Frontal cortex (tissue), 4 donors: ENCODE results near the gene FHL3. TPM values are rescaled to one million over a fixed set of nuclear protein-coding genes. Genes with fewer than 3 reads are reported as not detected.
A peak's percentile ranks its signal among the peaks of the same experiment; 100 is the strongest.

Experiments used
- DNase-seq, 2 donors: peaks; one replicate each; pipeline ENCODE4 v3.0.0; 2012; ENCODE audit warnings: low spot score in 2 of 2
- FAIRE-seq: peaks from 2 replicates; lab custom pipeline; 2012; peaks lifted over from hg19 to GRCh38; lab: Jason Lieb, UNC
- total RNA-seq: library from RNA; depleted of rRNA; stranded (reverse); fragments of >200 nt; gene quantifications from one replicate; pipeline ENCODE4 v1.2.3, GENCODE V29; 2014
- donor health status: control.
- donor health status: control.
- donor health status: control.

FHL3 gene, protein sequence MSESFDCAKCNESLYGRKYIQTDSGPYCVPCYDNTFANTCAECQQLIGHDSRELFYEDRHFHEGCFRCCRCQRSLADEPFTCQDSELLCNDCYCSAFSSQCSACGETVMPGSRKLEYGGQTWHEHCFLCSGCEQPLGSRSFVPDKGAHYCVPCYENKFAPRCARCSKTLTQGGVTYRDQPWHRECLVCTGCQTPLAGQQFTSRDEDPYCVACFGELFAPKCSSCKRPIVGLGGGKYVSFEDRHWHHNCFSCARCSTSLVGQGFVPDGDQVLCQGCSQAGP
- 4.9 TPM for total RNA-seq

GRCh38 chr1:38005195-38006007 is at the start of gene FHL3:
TSS of gene FHL3 (minus strand) at chr1:38005514. CDS start at chr1:37999412, 6,102 bp downstream.
- DNase-seq (peak; percentile 61 to 71), FAIRE-seq (no peak)

DNA sequence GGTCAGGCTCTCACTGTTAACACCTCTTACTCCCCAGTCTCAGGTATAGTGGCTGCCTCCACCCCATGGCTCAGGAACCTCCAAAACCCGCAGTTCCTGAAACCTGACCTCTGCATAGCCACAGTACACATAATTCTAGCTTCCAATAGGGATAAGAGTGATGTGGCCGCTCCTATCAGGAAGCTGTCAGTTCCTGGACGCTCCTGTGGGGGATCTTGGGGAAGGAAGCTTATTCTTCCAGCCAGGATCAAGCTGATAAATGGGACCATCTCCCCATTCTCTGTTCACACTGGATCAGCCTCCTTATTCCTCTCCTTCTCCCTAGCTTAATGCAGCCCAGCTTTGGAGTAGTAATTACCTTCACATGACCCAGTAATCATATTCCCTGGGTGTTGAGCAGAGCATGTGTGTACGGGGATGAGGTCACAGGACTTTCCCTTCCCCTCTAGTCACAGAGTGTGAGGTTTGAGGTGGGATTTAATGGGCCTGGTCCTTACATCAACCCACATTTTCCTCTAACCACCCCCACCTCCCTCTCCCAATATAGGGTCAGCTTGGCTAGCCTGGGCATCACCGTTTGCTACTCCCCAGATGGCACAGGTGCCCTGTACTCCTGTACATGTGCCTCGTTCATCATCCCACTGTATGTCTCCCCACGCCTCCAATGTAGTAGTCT is 48.2 kb upstream of the FHL3 start:
- DNase-seq (no peak), FAIRE-seq (no peak)

DNA sequence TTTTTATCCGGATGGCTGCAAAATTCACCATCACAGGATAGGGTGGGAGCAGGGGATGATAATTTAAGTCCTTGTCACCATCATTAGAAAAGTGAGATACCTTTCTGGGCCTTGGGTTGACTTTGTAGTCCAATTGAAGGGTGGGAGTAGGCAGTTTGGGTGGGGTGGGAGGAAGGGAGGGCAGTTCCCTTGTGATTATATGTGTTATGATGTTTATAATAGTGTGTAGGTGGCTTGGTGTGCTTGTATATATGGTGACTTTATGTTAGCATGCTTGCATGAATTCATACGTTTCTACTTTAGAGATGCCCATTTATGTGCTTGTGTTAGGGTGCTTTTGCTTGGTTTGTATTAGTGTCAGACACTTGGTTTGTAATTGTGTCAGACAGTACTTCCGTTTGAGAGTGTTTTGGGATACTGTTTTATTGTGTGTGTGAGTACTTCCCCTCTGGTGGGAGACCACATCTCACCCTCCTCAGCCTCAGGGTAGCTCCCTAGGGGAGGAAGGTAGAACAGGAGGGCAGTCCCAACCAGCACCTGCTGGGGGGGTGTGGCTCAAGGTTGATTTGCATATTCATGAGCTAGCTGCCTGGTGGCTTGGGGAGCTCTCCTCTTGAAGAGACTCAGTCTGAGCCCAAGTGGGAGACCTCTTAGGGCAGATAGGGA is 47.6 kb upstream of the FHL3 start:
- FAIRE-seq (no peak), DNase-seq (no peak)

- FAIRE-seq = no peak
- no peak for DNase-seq
These were observed 45.8 kb upstream of the FHL3 start for GRCh38 chr1:38051079-38051543.

- FAIRE-seq = no peak
- DNase-seq = no peak
These were observed 45.2 kb upstream of the FHL3 start for GRCh38 chr1:38050397-38051078.

DNA sequence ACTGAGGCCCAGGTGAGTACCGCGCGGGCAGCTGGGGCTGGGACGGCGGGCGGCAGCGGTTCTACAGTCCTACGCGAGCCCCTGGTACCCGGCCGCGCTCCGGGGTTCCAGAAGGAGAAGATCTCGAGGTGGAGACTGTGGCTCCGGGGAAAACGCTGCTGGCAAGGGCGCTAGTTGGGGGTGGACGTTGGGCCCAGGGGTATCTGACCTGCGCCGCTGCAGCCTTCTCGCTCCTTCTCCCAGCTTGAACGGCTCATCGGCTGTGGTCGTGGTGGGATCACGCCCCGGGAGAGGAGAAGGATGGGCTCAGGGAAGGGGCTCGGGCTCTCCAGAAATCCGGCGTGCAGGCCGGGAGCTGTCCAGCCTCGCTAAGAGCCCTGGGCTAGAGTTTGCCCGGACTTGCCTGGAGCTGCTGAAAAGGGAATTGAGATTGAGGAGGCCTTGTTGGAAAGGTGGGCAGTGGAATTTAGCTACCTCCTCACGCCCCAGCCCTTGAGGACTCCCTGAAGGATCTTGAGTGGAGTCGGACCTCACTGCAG is 42.4 kb upstream of the FHL3 start:
- DNase-seq (no peak), FAIRE-seq (no peak)

- peak; percentile 96 to 98 for DNase-seq
- FAIRE-seq = no peak
These were observed 41.7 kb upstream of the FHL3 start for GRCh38 chr1:38046884-38047602.

DNA sequence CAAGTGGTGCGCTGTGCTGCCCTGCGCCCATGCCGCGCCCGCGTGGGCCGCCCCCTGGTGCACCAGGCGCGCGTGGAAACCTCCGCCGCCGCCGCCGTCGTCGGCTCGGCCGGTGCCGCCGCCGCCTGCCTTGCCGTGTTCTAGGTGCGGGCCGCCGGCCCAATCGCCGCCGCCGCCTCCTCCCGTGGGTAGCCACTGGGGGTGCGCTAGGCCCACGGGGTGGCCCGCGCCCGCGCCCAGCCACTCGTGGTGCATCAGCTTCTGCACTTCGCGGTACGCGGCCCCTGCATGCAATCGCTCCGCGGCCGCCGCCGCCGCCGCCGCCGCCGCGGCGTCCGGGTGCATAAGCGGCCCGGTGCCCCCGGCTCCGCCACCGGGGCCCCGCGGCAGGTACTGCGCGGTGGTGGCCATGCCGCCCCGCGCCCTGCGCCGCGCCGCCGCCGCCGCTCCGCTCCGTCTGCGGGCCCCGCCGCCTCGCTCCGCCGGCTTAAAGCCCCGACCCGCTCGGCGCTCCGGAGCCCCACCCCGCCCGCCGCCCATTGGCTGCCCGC is 41.1 kb upstream of the FHL3 start, which contains the start of gene POU3F1:
TSS of gene POU3F1 (minus strand) at position 461 of the 551 bp plus-strand sequence. CDS start at position 411, 50 bp downstream.
- DNase-seq (no peak), FAIRE-seq (no peak)

- DNase-seq = no peak
- no peak for FAIRE-seq
These were observed 40.4 kb upstream of the FHL3 start for GRCh38 chr1:38045401-38046332.

- no peak for DNase-seq
These were observed 39.2 kb upstream of the FHL3 start for GRCh38 chr1:38044221-38045215.

GRCh38 chr1:38043036-38043747 is 37.9 kb upstream of the FHL3 start:
- DNase-seq (no peak), FAIRE-seq (no peak)

More at GRCh38 chr1:38044221-38045215, 39.2 kb upstream of the FHL3 start:
- FAIRE-seq = no peak

GRCh38 chr1:38041936-38042834 is 36.9 kb upstream of the FHL3 start:
- no peak for DNase-seq
- FAIRE-seq = no peak

DNA sequence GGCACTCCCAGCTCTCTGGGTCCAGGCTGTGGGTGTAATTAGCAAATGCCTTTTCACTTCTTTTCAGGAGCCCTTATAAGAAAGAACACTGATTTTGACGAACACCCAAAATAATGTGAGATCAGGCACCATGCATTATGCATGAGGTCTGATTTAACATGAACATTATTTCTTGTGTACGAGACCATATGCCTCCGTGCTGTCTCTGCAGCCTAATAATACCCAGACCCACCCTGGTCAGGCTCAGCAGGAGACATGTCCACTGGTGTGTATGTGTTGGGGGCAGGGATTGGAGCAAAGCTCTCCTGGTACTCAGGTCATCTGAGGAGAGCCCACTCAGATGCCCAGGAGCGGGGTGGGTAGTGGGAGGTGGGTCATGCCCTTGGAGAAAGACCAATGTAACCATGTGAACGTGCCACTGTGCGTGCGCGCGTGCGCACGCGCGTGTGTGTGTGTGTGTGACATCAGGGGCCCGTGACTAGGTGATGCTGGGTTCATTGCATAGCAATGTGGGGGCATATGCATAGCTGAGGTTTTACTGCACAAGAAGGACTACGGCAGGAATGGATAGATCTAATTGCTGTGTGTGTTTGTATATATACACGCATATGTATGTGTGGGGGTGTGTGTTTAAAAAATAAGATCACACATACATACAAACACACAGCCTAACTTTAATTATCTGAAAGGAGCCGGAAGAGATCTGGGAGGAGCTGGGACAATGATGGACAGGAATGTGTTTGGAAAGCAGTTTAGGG is 34.2 kb upstream of the FHL3 start:
- DNase-seq (no peak), FAIRE-seq (no peak)

- FAIRE-seq (no peak), DNase-seq (no peak)
These were observed 33.5 kb upstream of the FHL3 start for GRCh38 chr1:38038861-38039260.
